GM19025 (cell line): ENCODE results near the gene PRADC1.
"Not testable (repeated sequence)": the region's sequence is repeated elsewhere in the genome, so short reads cannot be mapped to it uniquely, and the experiment has no call there.

Experiments used
- ATAC-seq: cut with Tn5 transposase; IDR thresholded peaks from one replicate; pipeline ENCODE4 v1.9.1; 2021; ENCODE audit warnings: mild to moderate bottlenecking, low read depth, moderate library complexity; ENCODE audit not compliant: unreplicated experiment

The PRADC1 gene

GRCh38 chr2:73233154-73233931 is at the start of gene PRADC1:
PRADC1 (minus strand) TSS chr2:73233239; CDS start chr2:73233160, 79 bp downstream.
- ATAC-seq, result peak; percentile 86

DNA sequence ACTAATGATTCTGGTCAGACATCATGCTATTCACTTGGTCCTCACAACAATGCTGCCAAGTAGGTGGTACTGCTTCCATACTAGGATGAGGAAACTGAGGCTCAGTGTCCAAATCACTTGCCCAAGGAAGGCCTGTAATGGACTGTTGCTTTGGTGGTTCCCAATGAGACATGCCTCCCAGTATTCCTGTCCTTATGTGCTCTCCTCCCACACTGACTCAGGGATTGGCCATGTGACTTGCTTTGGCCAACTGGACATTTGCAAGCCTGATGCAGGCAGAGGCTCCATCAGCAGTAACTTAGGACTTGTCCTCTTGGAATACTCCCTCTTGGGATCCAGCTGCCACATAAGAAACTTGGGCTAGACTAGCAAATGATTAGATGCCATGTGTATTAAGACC is 48.2 kb upstream of the PRADC1 start:
- no peak for ATAC-seq

DNA sequence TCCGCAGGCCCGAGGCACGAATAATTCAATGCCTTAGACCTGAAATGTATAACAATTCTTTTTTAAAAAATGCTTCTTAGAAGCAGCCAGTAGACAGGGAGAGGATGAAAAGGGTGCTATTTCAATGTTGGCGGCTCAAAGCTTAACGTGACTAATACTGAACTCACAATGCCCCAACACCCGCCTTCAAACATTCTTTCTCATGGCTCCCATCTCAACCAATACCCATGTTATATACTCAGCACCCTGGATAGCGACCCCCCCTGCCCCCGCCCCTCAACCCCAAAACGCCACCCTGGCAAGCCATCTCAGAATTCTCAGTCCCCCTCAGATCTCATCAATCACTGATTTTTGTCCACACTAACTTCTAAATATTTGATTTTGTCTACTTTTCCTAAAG is 46.8 kb upstream of the PRADC1 start:
- no peak for ATAC-seq

GRCh38 chr2:73272270-73272669 is 39.2 kb upstream of the PRADC1 start:
- ATAC-seq, result no peak

GRCh38 chr2:73269686-73270465 is 36.8 kb upstream of the PRADC1 start:
- ATAC-seq, result no peak

DNA sequence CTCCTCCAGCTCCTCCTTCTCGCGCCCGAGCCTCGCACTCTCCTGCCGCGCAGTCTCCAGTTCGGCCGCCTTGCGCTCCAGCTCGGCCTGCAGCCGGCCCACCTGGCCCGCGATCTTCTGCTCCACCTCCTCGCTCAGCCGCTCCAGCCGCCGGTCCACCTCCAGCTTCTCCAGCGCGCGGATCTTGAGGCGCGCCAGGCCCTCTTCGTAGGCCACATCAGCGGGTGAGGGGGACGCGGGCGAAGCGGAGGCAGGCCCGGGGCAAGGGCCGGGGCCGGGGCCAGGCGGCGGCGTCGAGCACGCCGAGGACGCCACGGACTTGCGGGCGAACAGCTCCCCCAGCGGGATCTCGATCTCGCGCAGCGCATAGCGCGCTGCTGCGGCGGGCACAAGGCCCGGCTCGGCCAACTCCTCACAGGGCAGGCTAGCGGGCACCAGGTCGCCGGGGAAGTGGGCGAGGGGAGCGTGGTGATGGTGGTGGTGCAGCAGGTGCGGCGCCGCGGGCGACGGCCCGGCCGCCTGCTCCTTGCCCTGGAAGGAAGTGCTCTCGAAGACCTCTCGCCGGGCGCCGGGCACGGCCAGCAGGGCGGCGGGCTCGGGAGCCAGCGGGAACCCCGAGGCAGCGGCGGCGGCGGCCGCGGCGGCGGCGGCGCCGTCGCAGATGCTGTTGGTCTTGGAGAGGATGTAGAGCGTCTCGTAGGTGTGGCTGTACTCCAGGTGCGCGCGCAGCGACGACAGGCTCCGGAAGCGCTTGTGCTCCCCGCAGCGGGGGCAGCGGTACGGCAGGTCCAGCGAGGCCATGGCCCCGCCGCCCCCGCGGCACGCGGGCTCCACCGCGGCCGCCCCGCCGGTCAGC is 36.0 kb upstream of the PRADC1 start:
- ATAC-seq, result peak; percentile 93

GRCh38 chr2:73268366-73268829 is 35.4 kb upstream of the PRADC1 start:
- no peak for ATAC-seq

DNA sequence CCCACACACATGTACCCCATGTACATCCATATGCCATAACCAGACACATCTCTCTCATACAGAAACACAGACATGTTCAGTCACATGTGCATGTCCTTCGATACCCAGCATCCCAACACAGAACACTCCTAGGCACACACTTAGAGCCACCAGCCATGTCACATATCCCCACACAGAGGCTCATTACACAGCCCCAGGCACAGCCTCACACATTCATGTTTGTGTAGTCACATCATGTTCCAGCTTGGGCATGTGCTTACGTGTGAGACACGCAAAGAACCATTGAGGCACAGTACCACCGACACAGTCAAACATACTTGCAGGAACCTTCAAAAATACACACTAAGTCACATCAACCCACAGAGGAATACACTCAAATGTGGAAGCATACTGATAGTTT is 34.0 kb upstream of the PRADC1 start:
- no peak for ATAC-seq

DNA sequence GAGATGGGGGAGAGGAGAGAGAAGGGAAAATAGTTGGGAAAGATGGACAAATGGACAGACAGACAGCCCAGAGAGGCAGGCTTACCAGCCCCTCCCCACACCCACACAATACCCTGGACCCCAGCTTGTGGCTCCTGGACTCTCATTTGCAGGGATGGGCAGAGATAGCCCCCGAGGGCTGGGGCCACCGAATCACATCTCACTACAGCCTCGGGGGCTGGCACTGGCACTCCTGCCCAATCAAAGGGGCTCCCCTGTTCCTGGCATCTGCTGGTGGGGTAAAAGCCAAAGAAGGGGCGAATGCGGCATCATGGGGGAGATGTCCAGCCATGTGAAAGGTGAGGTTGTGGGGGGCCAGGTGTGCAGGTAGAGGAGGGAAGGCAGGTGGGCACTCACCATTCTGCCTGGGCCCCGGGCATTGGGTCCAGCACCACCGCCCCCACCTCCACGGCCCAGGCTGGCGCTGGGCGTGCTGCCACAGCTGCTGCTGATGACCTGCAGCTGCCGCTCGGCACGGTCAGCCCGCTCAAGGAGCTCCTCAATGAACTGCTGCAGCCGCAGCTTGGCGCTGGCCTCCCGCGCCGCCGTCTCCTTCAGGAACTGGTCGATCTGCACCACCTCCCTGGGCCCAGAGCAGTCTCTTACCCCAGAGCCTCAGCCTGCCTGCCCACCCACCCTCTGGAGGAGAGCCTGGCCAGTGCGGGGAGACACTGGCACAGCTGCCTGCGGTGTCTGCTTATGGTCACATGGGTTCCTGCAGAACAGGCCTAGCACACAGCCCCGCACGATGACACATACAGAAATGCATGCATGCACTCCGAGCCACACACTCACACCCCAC is 33.2 kb upstream of the PRADC1 start:
- no peak for ATAC-seq

DNA sequence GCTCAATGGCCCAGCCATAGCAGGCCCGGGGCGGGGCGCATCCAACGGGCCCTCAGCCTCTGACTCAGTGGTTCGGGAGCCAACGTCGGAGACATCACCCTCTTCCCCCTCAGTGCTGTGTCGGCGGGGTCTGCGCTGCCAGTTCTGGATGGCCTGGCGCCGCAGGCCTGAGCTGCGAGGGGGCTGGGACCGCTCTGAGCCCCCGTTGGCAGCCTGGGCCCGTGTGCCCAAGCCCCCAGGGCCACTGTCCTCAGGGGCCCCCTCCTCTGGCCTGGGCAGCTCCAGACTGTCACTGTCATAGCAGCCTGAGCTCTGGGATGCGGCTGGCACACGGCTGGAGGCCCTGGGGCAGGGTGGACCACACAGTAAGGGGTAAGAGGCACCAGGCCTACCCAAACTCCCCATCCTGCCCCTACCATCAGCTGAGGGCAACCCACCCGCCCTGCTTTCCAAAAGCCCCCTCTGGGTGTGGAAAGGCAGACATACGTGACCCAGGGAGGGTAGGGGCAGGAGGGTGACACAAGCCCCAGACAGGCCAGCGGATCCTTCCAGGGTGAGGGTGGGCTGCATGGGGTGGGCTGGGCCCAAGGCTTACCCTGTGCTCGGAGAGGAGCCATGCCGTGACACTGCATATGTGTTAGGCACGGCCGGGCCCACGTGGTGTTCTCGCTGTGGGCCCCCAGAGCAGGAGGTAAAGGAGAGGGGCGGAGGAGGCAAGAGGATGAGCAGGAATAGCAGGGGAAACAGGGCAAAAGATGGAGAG is 32.4 kb upstream of the PRADC1 start:
- ATAC-seq, result no peak

GRCh38 chr2:73264783-73265182 is 31.7 kb upstream of the PRADC1 start:
- no peak for ATAC-seq

DNA sequence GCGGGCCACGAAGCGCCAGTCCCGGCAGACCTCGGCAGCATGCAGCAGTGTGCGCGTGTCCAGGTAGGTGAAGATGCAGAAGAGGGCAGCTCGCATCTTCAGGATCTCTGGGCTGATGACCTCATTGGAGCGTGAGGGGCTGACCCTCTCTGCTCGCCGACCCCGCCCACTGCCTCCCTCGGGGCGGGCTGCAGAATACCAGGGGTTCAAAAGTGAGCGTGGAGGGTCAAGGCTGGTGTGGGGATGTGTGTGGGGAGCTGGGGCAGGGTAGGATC is 31.2 kb upstream of the PRADC1 start:
- no peak for ATAC-seq

DNA sequence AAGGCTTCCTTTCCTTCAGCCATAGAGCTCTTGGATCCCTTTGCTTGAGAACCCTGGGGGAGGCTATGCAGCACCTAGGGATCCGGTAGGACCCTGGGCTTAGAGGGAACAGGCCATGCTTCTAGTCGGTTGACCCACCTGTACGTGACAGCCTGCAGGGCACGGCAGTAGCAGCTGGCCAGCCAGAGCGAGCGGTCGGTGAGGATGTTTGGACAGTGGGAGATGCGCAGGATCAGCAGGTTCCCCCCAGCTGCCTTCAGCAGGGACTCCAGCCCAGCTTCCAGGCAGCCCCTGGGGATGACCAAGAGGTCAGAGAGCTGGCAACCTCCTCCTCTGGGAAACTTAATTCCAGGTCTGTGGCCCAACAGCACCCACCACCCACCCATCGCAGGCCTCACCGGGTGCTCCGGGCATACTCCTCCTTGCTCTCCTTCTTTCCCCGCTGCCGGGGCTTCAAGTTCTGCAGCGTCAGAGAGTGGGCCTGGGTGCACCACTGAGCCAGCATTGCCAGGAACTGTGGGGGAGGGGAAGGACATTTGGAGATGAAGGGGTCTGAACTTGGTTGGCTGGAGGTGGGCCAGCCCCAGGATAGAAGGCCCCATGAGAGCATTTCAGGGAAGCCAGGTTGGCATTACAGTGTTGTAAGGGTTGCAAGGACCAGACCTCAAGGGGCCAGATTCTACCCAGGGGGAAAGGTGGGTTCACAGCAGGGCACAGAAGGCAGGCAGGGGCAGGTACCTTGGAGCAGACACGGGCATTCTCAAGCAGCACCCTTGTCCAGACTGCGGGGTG is 30.7 kb upstream of the PRADC1 start:
- ATAC-seq, result no peak

- ATAC-seq, result not testable (repeated sequence)
Measured at GRCh38 chr2:73262691-73263429, 29.8 kb upstream of the PRADC1 start.

DNA sequence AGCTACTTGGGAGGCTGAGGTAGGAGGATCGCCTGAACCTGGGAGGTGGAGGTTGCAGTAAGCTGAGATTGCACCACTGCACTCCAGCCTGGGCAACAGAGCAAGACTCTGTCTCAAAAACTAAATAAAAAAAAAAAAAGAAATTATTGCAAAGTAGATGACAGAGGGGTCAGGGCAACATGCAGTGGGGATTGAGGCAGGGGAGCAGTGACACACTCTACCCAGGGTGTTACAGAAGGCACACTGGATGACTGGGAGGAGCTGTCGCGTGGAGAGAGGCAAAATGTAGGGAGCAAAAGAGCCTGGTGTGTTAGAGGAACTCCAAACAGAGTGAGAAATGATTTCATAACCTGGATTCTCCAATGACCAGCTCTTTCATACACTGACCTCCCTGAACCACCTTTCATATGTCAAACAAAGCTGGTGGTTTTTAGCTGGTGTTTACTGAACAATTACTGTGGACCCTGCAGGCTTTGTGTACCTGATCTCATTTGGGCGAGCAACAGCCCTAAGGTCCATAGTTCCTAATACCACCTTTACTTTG is 29.1 kb upstream of the PRADC1 start:
- ATAC-seq, result no peak

- no peak for ATAC-seq
Measured at GRCh38 chr2:73260338-73260984, 27.4 kb upstream of the PRADC1 start.

GRCh38 chr2:73259704-73260337 is 26.8 kb upstream of the PRADC1 start:
- no peak for ATAC-seq
